Measurements from ENCODE around the gene SDR42E1. TPM values are rescaled to one million over a fixed set of nuclear protein-coding genes. Genes with fewer than 3 reads are reported as not detected.

Gene SDR42E1
- total and polyA plus RNA-seq, 10 of the 15 experiments (the other 5 are each of a cell fraction or from before 2014, with no cell fraction given) = 1.4 to 5.5 (median 2.3) TPM

GRCh38 chr16:82024316-82024715, 13.0 kb upstream of the SDR42E1 start:
- H3K4me3 ChIP-seq = no peak overlapping the region
- ChIA-PET POLR2A (no interaction called here), CTCF (no interaction called here), RAD21 (ENCODE audit: unreplicated experiment) (no interaction called here), SMC1A (ENCODE audit: uncharacterized antibody, unreplicated experiment) (no interaction called here)
- FAIRE-seq (no peak), DNase-seq (ENCODE audit: low read depth, low spot score) (no peak), ATAC-seq (no peak)
- no peaks in the 10 kb centered on the region for H3K36me3 ChIP-seq (ENCODE audit: control insufficient read depth in 2 of 2, insufficient read depth in 2 of 2, low read length in 1 of 2)
- WGBS (ENCODE audit: insufficient coverage, insufficient replicate concordance, low lambda C conversion rate, missing lambda C conversion rate) = 94% methylated on average over 1 of the region's 1 CpG
- intact Hi-C loops (cut with micrococcal nuclease; ENCODE audit: unreplicated experiment) (no loop called here), in situ Hi-C loops (cut with MboI) (no loop called here)
- BruUV-seq (replicated peaks) = no TSS peak
- no peak overlapping the region for H3K27ac ChIP-seq (ENCODE audit: control insufficient read depth, insufficient read depth)
- H2AFZ ChIP-seq (ENCODE audit: control insufficient read depth, low read depth, low read length) = no peak overlapping the region
- no peaks in the 10 kb centered on the region; a peak in 1 of 4 replicates for H3K27me3 ChIP-seq (replicated peaks in 1 of 2; ENCODE audit: control insufficient read depth in 2 of 2, insufficient read depth in 2 of 2, low read length in 1 of 2)
- no peak for TF ChIP-seq CEBPB (IDR thresholded peaks at IDR 0.05; ENCODE audit: borderline replicate concordance in 1 of 2, low read depth in 2 of 2, low read length in 2 of 2)
- no peak for TF ChIP-seq CBX5 (IDR thresholded peaks at IDR 0.05; ENCODE audit: low read depth)
- TF ChIP-seq RELB (IDR thresholded peaks at IDR 0.05; ENCODE audit: low read depth) = no peak
- no peak for TF ChIP-seq ATF2 (IDR thresholded peaks at IDR 0.05; ENCODE audit: low read length)
- TF ChIP-seq ZNF592 (IDR thresholded peaks at IDR 0.05) = no peak
- no peak for TF ChIP-seq IKZF1 (conservative IDR thresholded peaks at IDR 0.05)
- TF ChIP-seq SUPT20H (IDR thresholded peaks at IDR 0.05; ENCODE audit: borderline replicate concordance, control insufficient read depth, low read depth, low read length) = no peak
- TF ChIP-seq RBBP5 (conservative IDR thresholded peaks at IDR 0.05) = no peak
- H3K79me2 ChIP-seq (ENCODE audit: control insufficient read depth, insufficient read depth, low read length) = no peaks in the 10 kb centered on the region
- H3K4me2 ChIP-seq (ENCODE audit: control insufficient read depth, insufficient read depth) = no peak overlapping the region
- no peaks in the 10 kb centered on the region for H4K20me1 ChIP-seq (ENCODE audit: control insufficient read depth, insufficient read depth)
- H3K9me3 ChIP-seq (replicated peaks; ENCODE audit: control insufficient read depth, insufficient read depth, low read length) = no peaks in the 10 kb centered on the region
- no peaks in the 10 kb centered on the region for H3K4me1 ChIP-seq (ENCODE audit: control insufficient read depth, insufficient read depth, low read length)
- H3K9ac ChIP-seq (ENCODE audit: control insufficient read depth, insufficient read depth, low read length) = no peak overlapping the region
